Occipital lobe (tissue), 2 donors: ENCODE data around the gene MYO16. TPM values are rescaled to one million over a fixed set of nuclear protein-coding genes. Genes with fewer than 3 reads are reported as not detected.

ENCODE experiments used
- DNase-seq: peaks from one replicate; lab custom pipeline; 2025; lab: John Stamatoyannopoulos, UW
- total RNA-seq: library from RNA; depleted of rRNA; stranded (reverse); fragments of >200 nt; gene quantifications from one replicate; pipeline ENCODE4 v1.2.3, GENCODE V29; 2014

The MYO16 gene
- total RNA-seq, 1 donor from 2014 or later: 105 TPM

DNA sequence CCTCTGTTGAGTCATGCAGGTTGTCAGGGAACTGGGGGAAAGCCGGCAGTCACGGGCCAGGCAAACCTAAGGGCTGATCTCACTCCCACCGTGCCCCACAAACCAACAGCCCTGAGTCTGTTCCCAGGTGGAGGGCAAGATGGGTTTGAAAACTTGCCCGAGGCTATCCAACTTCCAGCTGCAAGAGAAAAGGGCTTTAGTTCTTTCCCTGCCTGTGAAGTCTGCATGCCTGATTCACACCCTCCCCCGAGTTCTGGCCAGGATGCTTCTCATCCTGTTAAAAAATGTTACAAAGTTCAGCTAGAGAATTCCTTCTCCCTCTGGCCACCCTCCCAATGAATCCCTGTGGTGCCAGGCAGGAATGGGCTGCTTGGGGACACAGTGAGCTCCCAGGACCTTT lies 33.1 kb downstream of the MYO16 start:
- no peak for DNase-seq

DNA sequence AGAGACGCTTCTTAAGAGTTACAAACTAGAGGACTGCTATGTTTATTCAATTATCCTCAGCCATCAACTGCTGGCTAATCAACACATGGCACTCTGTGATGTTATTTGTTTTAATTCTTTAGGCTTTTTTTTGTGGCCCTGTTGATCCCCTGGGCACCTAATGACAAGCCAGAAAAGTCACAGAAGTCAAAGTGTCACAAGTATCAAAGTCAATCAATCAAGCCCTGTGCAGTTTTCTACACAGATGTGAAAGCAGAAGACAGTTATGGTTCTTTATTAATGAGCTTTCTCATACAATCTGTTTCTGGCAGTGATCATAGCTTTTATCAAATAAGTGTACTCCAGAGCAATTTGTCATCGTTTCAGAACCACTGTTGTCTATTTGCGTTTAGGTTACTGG lies 34.3 kb downstream of the MYO16 start:
- DNase-seq: no peak

DNA sequence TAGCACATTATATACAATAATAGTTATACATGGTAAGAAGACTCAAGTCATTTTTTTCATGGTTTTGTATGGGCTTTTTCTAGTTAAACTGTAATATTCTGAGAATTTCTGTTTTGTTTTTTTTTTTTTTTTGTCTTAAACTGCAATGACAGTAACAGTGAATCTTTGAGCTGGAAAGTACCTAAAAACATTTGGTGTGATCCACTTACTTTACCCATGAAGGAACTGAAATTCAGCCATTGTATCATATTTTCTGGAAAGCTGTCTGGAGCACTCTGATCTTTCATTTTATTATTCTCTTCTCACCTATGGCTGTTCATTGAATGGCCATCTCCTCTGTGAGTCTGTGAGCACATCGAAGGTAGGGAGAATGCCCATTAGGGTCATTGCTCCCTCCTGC lies 37.8 kb downstream of the MYO16 start:
- DNase-seq: no peak

DNA sequence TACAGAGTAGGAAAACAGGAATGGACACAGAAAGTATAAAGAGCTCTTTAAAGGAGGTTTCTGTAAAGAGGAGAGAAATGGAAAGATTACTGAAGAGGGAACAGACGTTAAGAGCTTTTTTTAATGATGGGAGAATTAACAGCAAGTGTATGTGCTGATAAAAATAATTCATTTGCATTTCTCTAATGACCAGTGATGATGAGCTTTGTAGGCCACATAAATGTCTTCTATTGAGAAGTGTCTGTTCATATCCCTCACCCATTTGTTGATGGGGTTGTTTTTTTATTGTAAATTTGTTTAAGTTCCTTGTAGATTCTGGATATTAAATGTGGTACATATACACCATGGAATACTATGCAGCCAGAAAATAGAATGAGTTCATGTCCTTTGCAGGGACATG lies 40.0 kb downstream of the MYO16 start:
- DNase-seq: no peak

DNA sequence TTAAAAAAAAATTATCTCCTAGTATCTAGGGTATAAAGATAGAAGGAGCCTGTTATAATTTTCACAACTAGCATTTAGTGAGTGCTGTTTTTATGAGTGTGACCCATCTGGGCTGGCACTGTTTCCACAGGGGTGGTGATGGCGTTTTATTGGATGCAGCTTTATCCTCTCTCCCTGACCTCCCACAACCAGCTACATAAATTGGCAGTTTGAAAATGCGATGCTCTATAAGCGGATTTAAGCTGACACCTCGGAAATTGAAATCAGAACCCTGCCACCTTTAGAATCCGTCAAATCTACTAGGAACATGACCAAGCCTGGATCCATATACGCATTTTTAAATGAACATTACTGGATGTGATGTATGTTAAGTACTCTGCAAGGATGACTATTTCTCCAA lies 44.9 kb downstream of the MYO16 start:
- no peak for DNase-seq

DNA sequence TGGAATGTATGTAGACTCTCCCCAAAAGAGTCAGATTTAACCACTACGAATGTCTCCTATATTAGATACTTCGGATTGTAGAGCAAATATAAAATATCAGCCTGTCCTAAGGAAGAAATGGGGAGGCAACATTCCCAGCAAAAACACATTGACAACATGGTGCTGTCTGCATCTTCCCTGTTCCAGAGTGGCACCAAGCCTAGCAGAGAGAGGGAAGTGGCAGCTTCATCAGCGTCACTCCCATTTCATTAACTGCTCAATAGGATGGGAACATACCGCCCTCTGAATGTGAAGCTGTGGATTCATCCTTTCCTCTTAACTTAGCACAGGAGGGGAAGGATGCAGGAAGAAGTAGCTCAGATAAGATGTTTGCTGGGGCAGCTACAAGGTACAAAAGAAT lies 45.4 kb downstream of the MYO16 start:
- DNase-seq: no peak

DNA sequence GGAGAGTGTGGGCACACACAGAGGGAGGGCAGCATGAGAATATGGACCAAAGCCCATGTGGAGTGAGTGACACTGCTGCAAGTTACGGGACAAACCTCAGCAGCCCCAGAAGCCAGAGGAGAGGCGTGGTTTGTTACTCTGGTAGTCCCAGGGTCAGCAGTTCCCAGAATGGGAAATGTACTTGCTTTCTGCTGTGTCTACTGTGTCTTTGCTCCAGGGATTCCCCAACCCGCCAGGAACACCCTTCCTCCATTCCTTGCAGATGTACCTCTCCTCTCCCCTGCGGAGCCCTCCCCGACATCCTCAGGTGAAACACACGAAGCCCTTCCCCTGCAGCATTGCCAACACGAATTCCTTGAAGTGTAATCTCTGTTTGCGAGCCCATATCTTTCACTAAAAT lies 47.2 kb downstream of the MYO16 start:
- no peak for DNase-seq

DNA sequence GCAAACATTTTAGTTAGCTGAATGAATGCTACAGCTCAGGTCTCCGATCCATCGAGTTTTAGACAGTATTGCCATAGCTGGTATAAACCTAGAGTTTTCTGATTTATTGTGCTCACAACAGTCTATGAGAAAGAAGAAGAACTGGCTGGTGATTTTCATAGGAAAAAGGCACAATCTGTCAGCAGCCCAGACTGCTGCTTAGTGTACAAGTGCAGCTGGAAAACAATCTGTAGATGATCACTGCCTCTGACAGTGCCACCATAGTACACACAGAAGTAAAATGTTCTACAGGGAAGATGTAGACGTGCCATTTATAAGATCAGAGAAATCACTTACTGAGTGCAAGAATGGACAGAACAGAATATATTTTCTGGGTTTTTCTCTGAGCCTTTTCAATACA lies 48.4 kb downstream of the MYO16 start:
- no peak for DNase-seq

DNA sequence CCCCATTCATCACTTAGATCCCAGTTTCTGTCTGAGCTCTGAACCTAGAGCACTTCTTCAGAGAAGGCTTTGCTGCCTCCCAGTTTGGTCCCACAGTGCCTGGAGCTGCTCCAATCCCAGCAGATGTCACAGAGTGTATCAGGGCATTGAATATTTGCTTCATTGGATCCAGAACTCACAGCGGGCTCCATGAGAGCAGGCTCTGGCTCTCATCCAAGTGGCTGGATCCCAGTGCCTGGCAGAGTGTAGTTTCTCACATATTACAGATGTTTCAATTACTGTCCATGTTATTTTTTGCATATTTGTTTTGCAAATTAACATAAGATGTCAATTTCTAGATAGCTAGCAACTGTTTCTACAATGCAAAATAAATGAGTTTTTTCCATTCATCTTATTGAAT lies 50.6 kb downstream of the MYO16 start:
- DNase-seq: no peak

DNA sequence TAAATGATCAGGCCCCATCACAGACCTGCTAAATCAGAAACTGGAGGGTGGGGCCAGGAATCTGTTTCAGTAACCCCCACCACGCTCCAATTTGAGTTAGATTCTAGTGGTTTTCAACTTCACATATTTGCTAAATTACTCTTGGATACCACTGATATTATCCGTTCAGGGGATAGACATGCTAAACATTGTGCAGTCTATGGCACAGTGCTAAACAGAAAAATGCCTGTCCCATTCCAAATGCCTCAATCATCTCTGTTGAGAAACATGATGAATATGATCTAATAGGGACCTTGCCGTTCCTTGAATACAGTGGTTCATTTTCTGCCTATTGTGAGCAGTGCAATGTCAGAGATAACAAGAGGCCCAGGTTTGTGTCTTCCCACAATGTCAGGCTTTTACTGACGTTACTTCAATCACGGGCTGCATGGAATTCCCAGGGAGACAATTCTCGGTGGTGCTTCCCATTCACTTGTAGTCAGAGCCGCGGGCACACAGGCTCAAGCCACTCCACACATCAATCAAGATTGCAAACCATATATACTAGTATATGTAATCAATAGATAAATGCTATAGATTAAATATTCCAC lies 52.7 kb downstream of the MYO16 start:
- no peak for DNase-seq

DNA sequence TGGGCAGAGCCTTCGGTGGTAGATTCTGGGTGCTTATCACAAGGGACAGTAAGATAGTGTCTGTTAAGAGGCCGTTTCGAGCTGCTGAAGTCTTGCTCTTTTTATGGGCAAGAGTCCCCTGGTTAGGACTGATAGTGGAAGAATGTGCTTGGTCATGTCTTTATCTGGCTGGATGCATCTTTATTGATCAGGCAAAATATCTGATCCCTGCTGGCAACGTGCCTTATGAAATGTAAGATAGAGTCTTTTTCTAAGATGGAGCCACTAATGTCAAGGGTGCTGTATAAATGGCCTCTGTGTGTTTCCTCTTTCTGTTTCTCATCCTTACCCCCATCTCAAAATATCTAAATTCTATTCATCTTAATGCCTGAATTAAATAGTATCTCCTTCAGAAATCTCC lies 53.3 kb downstream of the MYO16 start:
- DNase-seq: no peak

DNA sequence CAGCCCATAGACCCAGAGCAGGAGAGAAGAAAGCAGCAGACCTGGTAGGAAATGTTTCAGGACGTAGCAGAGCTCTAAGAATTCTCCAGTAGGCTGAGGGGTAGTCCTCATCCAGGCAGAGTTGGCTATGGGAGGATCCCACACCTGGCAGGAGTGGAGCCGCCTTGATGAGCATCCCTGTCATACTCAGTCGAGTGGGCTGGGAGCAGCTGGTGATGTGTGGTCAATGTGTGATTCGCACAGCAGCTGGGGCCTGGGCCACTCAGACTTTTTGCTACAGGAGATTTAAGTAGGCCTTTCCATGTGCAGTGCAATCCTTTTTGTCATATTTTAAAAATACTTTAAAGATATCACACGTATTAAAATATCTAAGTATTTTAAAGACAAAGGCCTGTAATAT lies 56.6 kb downstream of the MYO16 start:
- no peak for DNase-seq

DNA sequence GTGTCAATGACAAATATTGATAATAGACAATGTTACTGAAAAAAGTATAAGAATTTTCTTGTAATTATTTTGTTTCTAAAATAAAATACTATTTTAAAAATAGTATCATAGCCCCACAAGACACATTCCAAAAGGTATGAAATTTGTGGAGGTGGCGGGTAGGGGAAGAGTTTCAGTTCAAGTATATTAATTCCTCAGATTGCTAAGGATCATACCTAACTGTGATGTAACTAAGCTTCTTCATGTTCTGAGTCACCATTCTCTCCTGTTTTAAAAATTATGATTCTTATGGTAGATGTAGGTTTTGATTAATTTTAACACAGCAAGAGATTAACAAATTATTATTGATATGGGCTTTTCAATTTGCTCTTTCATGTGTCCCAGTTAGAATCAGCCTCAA lies 61.3 kb downstream of the MYO16 start:
- DNase-seq: no peak

DNA sequence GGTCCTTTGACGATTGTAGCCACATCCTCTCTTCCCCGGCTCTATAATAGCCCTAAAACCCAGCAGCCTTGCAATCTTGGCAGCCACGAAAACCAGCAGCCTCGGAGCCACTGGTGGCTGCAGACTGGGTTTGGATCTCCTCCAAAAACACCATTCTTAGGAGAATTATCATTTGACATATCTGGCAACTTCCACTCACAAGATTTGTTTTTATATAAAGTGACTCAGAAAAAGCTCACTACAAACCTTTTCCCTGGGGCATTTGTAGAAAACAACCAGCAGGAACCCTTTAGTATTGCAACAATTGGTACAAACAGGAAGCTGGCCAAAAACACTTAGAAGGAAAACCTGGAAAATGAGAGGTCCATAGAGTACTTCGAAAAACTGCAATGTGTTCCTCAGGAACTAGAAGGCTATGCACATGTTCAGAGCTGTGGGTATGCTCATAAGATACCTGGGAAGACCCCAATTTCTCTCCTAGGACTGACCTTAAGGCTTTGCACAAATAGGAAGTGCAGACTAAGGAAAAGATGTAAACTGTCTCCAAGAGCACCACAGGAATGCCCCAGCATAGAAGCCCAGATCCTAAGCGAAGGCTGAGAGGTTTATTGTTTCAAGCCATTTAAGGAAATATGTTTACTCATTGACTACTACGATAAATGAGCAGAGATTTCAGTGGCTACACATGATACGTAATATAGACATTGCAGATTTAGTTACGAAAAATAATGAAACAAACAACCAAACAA lies 71.2 kb downstream of the MYO16 start:
- DNase-seq: no peak

DNA sequence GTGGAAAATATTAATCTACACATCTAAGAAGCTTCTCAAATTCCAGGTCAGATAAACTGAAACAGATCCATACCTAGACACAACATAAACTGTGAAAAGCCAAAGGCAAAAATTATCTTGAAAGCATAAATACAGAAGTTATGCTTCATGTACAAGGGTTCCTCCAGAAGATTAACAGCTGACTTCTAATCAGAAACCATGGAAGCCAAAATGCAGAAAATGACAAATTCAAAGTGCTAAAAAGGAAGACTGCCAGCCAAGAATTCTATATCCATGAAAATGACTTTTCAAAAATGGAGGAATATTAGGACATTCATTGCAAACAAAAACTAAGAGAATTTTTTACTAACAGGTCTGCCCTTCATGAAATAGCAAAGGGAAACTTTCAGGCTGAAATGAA lies 72.8 kb downstream of the MYO16 start:
- no peak for DNase-seq

DNA sequence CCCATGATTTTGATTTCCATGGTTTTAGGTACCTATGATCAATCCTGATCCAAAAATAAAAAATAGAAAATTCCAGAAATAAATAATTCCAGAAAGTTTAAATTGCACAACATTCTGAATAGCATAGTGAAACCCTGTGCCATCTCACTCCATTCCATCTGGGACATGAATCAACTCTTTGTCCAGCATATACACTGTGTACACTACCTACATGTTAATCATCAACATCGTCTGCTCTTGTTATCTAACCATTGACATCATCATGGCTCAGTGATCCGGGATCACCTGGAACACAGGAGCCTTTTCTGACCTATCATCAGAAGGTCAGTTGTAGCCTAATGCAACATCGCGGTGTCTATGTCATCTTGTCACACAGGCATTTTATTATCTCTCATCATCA lies 75.6 kb downstream of the MYO16 start:
- DNase-seq: no peak

DNA sequence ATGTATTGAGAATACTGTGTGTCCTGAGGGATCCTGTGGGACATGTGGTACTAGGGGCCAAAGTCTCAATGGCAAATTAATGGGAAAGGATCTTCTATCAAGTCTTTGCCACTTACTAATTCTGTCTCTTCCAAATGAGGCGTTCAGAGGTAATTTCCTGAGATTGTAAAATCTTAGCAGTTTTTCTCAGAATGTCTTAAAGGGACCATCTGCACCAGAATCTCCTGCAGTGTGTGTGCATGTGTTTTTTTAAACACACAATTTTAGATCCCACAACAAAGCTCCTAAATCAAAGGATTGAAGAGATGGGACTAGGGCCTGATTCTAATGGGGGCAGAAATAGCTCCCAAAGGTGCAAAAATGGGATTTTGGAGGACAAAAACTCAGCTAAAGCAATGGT lies 78.2 kb downstream of the MYO16 start:
- DNase-seq: no peak

DNA sequence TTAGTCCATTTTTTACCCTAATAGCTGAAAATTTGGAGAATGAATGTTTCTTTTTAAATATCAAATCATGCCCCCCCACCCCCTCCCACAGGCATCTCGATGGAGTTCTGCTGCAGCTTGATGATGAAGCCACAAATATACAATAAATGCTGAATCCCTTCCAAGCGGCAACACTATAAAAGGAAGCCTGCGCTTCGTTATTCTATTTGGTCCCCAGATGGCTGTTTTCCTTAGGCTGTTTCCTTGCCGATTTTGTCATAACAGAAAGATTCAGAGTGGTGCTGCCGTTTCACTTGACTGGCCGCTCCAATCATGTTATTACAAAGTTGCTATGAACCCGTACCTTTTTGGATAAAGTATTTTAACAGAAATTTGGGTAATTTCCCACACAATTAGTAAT lies 79.5 kb downstream of the MYO16 start:
- DNase-seq: no peak

DNA sequence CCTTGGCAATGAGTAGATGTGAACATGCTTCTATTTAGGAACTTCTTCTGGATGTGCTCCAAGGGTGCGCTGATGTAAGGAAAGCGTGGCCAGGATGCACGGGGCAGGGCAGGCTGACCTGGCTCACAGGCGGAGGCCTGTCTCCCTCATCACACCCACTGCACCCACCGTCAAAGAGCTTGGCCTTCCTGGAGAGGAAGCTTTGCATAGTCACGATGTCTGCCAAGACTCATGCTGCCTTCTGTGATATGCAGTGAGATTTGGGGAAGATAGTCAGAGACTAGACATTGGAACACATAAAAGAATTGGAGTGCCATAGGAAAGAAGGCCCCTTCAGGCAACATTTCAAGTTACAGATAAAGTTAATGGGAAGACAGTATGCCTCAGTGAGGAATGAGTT lies 82.0 kb downstream of the MYO16 start:
- DNase-seq: no peak

DNA sequence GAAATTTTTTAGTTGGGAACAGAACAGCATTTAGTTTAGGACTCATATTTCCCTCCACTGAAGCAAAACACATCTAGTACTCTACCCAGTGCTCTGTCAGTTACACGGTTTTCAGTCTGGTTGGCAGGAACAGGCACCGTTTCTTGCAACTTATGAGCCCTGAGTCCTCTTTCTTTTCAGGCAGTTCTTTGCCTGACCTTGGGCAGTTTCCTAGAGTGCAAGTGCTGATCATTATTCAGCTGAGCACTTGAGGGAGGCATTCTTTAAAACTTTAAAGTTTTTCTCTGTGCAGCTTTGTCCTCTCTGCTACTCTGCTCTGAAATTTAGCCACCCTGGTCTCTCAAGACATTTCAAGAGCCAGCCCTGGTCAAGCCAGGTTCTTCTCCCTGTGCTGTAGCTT lies 96.1 kb downstream of the MYO16 start:
- DNase-seq: no peak

DNA sequence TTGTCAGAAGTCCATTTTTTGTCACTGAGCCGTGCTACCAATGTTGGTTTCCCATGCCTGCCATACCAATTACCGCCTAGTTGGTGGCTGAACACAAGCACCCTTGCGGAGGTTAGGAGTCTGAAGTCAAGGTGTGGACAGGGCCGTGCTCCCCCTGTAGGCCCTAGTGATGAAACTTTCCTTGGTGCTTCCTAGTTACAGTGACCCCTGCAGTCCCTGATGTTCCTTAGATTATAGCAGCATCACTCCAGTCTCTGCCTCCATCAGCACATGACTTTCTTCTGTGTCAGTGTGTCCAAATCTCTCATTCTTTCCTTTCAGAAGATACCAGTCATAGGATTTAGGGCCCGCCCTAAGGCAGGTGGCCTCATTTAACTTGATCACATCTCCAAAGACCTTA lies 99.0 kb downstream of the MYO16 start:
- DNase-seq: no peak

DNA sequence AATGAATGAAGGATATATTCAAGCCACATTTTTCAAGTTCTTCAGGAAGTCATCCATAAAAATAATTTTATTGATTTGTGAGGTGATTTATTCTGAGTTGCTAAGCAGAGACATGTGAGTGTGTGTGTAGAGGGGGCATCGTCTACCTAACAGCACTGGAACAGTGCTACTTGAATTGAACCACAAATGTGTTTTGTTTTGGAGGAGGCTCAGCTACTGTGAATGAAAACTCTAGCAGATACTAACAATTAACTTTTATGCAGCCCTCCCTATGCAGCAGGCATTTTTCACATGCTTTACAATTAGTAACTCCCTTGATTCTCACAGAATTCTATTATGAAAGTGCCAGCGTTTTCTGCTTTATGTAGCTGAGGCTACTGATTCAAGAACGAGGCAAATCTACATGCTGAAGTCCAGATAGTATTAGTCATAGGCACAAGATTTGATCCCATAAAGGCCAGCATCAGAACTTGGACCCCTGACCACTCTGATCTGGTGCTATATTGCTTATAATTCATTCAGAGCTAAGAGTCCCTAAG lies 103.7 kb downstream of the MYO16 start:
- no peak for DNase-seq

DNA sequence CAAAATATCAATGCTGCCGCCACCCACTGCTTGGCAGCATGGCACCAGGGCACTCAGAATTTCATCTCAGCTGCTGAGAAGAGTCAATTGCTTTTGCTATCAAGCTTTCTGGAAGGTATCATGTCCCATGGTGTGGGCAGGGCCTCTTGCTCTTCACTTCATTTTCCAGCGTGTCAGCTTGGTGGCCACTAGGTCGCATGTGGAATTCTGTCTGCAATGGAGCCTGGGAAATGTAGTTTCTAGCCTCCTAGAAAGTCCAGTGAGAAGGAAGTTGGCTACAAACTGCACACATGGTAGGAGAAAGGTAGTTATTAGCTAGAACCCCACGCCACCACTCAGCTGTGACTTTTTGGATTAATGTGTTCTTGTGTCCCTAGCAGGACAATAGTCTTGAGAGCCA lies 105.3 kb downstream of the MYO16 start:
- DNase-seq: no peak
